H1 (cell line): ENCODE measurements around the gene DDHD1.

ENCODE experiments used
- CEBPB ChIP-seq: IDR thresholded peaks from 2 replicates; pipeline ENCODE4 v1.6.1; 2012; ENCODE audit warnings: low read depth, low read length
- EP300 ChIP-seq, 2 experiments: IDR thresholded peaks; 1 replicate in 1 of 2; 2 replicates in 1 of 2; pipeline ENCODE4 v1.6.1; 2011 to 2012; ENCODE audit warnings: low read depth in 2 of 2, low read length in 2 of 2, mild to moderate bottlenecking in 2 of 2, borderline replicate concordance in 1 of 2, inconsistent platforms in 1 of 2, moderate library complexity in 1 of 2
- EZH2 ChIP-seq: fragments of 200-600 bp; sonication (generic); IDR thresholded peaks from 2 replicates; pipeline ENCODE4 v1.7.1; 2012; ENCODE audit warnings: low read depth, mild to moderate bottlenecking, moderate library complexity, low read length, inconsistent platforms; ENCODE audit not compliant: severe bottlenecking
- GABPA ChIP-seq: IDR thresholded peaks from 2 replicates; pipeline ENCODE4 v1.6.1; 2011; ENCODE audit warnings: mild to moderate bottlenecking, low read length, moderate library complexity, borderline replicate concordance; ENCODE audit not compliant: insufficient read depth
- HDAC2 ChIP-seq, 2 experiments: fragments of 300-600 bp in 1 of 2; sonication (generic) in 1 of 2; IDR thresholded peaks; 2 replicates each; pipeline ENCODE4 v1.6.1; 2011 to 2012; ENCODE audit warnings: low read depth in 2 of 2, low read length in 2 of 2, mild to moderate bottlenecking in 2 of 2, moderate library complexity in 2 of 2, borderline replicate concordance in 1 of 2, inconsistent platforms in 1 of 2
- MAFK ChIP-seq: IDR thresholded peaks from 2 replicates; pipeline ENCODE4 v1.6.1; 2012; ENCODE audit warnings: low read depth, mild to moderate bottlenecking, improper control_type of control experiment, low read length
- RBBP5 ChIP-seq: IDR thresholded peaks from 2 replicates; pipeline ENCODE4 v1.7.1; 2012; ENCODE audit warnings: low read depth, mild to moderate bottlenecking, inconsistent platforms, low read length, moderate library complexity, borderline replicate concordance
- TAF7 ChIP-seq: optimal IDR thresholded peaks from 2 replicates; pipeline ENCODE3; 2011; ENCODE audit warnings: low read depth, mild to moderate bottlenecking, inconsistent platforms, low read length, moderate library complexity, borderline replicate concordance
- TBP ChIP-seq: IDR thresholded peaks from 2 replicates; pipeline ENCODE4 v1.6.1; 2011; ENCODE audit warnings: low read depth, low read length, improper control_type of control experiment
- YY1 ChIP-seq: IDR thresholded peaks from 2 replicates; pipeline ENCODE4 v1.6.1; 2011; ENCODE audit warnings: low read depth, mild to moderate bottlenecking, low read length
- TF ChIP-seq, protein P1 (sequence below), 3 experiments: IDR thresholded peaks; 1 replicate in 2 of 3; 2 replicates in 1 of 3; pipeline versions ENCODE4 v1.5.1 to v1.6.1; 2011; ENCODE audit warnings: low read length in 3 of 3, mild to moderate bottlenecking in 3 of 3, inconsistent platforms in 2 of 3, low read depth in 1 of 3, moderate library complexity in 1 of 3; ENCODE audit not compliant: insufficient read depth in 1 of 3; ENCODE audit errors: control extremely low read depth in 1 of 3
- TF ChIP-seq, protein P2 (sequence below): IDR thresholded peaks from 2 replicates; pipeline ENCODE4 v1.6.1; 2011; ENCODE audit warnings: low read depth, mild to moderate bottlenecking, low read length; ENCODE audit not compliant: insufficient read depth
- TF ChIP-seq, protein P3 (sequence below): fragments of 300-600 bp; sonication (generic); IDR thresholded peaks from 2 replicates; pipeline ENCODE4 v1.7.1; 2012; ENCODE audit warnings: low read length, moderate library complexity, mild to moderate bottlenecking, inconsistent platforms; ENCODE audit not compliant: insufficient replicate concordance
- TF ChIP-seq, protein P4 (sequence below): IDR thresholded peaks from 2 replicates; pipeline ENCODE4 v1.6.1; 2012; ENCODE audit warnings: inconsistent platforms

DNA sequence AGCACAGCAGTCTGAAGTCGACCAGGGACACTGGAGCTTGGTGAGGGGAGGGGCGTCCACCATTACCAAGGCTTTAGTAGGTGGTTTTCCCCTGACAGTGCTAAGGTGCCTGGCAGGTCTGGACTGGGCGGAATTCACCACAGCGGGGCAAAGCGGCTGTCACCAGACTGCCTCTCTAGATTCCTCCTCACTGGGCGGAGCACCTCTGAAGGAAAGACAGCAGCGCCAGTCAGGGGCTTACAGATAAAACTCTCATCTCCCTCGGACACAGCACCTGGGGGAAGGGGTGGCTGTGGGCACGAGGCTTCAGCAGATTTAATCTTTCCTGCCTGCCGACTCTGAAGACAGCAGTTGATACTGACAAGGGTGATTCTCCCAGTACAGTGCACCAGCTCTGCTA is 39.1 kb downstream of the DDHD1 start:
- TF ChIP-seq RBBP5 (no peak), HDAC2 (IDR thresholded peaks at IDR 0.05; ENCODE audit: borderline replicate concordance in 1 of 2, low read depth in 2 of 2, low read length in 2 of 2) (no peak), EP300 (IDR thresholded peaks at IDR 0.05; ENCODE audit: borderline replicate concordance in 1 of 2, low read depth in 2 of 2, low read length in 2 of 2) (no peak), TBP (no peak), EZH2 (no peak), GABPA (no peak), TAF7 (no peak), YY1 (no peak), MAFK (no peak), CEBPB (no peak)
- TF ChIP-seq, protein P1, sequence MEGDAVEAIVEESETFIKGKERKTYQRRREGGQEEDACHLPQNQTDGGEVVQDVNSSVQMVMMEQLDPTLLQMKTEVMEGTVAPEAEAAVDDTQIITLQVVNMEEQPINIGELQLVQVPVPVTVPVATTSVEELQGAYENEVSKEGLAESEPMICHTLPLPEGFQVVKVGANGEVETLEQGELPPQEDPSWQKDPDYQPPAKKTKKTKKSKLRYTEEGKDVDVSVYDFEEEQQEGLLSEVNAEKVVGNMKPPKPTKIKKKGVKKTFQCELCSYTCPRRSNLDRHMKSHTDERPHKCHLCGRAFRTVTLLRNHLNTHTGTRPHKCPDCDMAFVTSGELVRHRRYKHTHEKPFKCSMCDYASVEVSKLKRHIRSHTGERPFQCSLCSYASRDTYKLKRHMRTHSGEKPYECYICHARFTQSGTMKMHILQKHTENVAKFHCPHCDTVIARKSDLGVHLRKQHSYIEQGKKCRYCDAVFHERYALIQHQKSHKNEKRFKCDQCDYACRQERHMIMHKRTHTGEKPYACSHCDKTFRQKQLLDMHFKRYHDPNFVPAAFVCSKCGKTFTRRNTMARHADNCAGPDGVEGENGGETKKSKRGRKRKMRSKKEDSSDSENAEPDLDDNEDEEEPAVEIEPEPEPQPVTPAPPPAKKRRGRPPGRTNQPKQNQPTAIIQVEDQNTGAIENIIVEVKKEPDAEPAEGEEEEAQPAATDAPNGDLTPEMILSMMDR (IDR thresholded peaks at IDR 0.05; ENCODE audit: control extremely low read depth in 1 of 3, insufficient read depth in 1 of 3, low read depth in 1 of 3, low read length in 3 of 3), result no peak
- TF ChIP-seq, protein P2, sequence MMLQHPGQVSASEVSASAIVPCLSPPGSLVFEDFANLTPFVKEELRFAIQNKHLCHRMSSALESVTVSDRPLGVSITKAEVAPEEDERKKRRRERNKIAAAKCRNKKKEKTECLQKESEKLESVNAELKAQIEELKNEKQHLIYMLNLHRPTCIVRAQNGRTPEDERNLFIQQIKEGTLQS, result no peak
- TF ChIP-seq, protein P3, sequence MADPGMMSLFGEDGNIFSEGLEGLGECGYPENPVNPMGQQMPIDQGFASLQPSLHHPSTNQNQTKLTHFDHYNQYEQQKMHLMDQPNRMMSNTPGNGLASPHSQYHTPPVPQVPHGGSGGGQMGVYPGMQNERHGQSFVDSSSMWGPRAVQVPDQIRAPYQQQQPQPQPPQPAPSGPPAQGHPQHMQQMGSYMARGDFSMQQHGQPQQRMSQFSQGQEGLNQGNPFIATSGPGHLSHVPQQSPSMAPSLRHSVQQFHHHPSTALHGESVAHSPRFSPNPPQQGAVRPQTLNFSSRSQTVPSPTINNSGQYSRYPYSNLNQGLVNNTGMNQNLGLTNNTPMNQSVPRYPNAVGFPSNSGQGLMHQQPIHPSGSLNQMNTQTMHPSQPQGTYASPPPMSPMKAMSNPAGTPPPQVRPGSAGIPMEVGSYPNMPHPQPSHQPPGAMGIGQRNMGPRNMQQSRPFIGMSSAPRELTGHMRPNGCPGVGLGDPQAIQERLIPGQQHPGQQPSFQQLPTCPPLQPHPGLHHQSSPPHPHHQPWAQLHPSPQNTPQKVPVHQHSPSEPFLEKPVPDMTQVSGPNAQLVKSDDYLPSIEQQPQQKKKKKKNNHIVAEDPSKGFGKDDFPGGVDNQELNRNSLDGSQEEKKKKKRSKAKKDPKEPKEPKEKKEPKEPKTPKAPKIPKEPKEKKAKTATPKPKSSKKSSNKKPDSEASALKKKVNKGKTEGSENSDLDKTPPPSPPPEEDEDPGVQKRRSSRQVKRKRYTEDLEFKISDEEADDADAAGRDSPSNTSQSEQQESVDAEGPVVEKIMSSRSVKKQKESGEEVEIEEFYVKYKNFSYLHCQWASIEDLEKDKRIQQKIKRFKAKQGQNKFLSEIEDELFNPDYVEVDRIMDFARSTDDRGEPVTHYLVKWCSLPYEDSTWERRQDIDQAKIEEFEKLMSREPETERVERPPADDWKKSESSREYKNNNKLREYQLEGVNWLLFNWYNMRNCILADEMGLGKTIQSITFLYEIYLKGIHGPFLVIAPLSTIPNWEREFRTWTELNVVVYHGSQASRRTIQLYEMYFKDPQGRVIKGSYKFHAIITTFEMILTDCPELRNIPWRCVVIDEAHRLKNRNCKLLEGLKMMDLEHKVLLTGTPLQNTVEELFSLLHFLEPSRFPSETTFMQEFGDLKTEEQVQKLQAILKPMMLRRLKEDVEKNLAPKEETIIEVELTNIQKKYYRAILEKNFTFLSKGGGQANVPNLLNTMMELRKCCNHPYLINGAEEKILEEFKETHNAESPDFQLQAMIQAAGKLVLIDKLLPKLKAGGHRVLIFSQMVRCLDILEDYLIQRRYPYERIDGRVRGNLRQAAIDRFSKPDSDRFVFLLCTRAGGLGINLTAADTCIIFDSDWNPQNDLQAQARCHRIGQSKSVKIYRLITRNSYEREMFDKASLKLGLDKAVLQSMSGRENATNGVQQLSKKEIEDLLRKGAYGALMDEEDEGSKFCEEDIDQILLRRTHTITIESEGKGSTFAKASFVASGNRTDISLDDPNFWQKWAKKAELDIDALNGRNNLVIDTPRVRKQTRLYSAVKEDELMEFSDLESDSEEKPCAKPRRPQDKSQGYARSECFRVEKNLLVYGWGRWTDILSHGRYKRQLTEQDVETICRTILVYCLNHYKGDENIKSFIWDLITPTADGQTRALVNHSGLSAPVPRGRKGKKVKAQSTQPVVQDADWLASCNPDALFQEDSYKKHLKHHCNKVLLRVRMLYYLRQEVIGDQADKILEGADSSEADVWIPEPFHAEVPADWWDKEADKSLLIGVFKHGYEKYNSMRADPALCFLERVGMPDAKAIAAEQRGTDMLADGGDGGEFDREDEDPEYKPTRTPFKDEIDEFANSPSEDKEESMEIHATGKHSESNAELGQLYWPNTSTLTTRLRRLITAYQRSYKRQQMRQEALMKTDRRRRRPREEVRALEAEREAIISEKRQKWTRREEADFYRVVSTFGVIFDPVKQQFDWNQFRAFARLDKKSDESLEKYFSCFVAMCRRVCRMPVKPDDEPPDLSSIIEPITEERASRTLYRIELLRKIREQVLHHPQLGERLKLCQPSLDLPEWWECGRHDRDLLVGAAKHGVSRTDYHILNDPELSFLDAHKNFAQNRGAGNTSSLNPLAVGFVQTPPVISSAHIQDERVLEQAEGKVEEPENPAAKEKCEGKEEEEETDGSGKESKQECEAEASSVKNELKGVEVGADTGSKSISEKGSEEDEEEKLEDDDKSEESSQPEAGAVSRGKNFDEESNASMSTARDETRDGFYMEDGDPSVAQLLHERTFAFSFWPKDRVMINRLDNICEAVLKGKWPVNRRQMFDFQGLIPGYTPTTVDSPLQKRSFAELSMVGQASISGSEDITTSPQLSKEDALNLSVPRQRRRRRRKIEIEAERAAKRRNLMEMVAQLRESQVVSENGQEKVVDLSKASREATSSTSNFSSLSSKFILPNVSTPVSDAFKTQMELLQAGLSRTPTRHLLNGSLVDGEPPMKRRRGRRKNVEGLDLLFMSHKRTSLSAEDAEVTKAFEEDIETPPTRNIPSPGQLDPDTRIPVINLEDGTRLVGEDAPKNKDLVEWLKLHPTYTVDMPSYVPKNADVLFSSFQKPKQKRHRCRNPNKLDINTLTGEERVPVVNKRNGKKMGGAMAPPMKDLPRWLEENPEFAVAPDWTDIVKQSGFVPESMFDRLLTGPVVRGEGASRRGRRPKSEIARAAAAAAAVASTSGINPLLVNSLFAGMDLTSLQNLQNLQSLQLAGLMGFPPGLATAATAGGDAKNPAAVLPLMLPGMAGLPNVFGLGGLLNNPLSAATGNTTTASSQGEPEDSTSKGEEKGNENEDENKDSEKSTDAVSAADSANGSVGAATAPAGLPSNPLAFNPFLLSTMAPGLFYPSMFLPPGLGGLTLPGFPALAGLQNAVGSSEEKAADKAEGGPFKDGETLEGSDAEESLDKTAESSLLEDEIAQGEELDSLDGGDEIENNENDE, result no peak
- TF ChIP-seq, protein P4, sequence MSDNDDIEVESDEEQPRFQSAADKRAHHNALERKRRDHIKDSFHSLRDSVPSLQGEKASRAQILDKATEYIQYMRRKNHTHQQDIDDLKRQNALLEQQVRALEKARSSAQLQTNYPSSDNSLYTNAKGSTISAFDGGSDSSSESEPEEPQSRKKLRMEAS, result no peak
